ENCODE data around the gene CFAP74.

Gene CFAP74

DNA sequence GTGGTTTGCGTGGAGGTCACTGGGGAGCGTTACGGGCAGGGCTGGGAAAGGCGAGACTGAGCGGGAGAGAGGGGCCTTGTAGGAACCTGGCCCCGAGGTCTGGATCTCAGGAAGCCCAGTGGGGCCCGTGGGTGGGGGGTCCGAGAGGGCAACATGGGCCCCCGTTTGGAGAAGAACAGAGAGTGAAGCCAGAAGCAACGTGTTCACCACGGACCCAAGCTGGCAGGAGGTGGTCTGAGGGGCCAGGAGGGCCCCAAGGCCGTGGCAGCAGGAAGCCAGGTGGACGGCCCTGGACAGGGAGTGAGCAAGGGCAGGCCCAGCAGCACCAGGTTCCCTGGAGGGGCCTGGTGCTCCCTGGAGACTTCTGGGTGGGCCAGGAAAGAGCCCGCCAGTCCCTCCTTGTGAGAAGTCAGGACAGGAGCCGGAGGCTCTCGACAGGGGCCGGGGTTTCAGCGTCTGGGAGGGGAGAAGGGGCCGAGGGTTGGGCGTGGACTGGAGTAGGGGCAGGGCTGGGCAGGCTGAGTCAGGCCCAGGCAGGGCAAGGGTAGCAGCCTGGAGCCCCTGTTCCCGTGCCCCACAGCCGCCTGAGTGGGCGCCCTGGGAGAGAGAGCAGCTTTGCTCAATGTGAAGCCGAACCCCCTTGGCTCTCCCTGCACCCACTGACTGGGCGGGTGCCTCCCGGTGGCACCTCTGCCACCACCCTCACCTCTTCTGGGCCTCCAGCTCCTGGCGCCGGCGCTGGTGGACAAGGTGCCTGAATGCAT lies 33.5 kb downstream of the CFAP74 start:
- H3K4me3 ChIP-seq (ENCODE audit: low read depth, low read length) = no peak overlapping the region
- TF ChIP-seq, protein P1, sequence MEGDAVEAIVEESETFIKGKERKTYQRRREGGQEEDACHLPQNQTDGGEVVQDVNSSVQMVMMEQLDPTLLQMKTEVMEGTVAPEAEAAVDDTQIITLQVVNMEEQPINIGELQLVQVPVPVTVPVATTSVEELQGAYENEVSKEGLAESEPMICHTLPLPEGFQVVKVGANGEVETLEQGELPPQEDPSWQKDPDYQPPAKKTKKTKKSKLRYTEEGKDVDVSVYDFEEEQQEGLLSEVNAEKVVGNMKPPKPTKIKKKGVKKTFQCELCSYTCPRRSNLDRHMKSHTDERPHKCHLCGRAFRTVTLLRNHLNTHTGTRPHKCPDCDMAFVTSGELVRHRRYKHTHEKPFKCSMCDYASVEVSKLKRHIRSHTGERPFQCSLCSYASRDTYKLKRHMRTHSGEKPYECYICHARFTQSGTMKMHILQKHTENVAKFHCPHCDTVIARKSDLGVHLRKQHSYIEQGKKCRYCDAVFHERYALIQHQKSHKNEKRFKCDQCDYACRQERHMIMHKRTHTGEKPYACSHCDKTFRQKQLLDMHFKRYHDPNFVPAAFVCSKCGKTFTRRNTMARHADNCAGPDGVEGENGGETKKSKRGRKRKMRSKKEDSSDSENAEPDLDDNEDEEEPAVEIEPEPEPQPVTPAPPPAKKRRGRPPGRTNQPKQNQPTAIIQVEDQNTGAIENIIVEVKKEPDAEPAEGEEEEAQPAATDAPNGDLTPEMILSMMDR (IDR thresholded peaks at IDR 0.05; ENCODE audit: low read depth, low read length) = no peak

DNA sequence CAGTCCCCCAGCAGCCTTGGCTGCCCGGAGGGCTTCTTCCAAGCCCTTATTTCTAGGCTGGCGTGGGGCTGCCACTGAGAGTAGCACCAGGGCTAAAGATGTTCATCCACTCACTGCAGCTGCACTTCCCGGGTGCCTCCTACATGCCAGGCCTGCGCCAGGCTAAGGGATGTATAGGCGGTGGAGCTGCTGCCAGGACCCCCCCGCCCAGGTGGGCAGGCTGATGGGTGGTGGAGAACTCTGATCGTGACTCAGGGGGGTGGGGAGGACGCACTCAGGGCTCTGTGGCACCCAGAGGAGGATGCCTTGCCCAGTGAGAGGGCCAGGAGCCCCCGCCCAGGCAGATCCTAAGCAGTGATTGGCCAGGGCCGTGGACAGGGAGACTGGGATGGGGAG lies 34.1 kb downstream of the CFAP74 start:
- H3K4me3 ChIP-seq (ENCODE audit: low read depth, low read length) = no peak overlapping the region
- TF ChIP-seq, protein P1 (IDR thresholded peaks at IDR 0.05; ENCODE audit: low read depth, low read length) = no peak

DNA sequence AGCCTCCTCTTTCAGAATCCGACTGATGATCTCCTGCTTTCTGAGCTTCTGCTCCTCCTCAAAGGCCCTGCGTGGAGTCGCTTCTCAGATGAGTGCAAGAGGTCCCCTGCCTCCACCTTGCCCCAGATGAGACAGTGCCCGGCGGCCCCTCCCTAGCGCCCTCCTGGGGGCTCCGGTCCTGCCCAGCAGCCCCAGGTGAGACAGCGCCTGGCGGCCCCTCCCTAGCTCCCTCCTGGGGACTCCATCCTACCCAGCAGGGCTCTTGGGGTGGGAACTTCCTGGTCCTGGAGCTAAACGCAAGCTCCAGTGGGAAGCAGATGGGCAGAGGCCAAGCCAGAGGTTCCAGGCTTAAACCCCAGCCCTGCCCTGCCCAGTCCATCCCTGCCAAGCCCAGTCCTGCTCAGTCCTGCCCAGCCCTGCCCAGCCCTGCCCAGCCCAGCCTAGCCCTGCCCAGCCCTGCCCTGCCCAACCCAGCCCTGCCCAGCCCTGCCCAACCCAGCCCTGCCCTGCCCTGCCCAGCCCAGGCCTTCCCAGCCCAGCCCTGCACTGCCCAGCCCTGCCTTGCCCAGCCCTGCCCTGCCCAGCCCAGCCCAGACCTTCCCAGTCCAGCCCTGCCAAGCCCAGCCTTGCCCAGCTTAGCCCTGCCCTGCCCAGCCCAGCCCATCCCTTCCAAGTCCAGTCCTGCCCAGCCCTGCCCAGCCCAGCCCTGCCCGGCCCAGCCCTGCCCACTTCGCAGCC lies 34.6 kb downstream of the CFAP74 start:
- H3K4me3 ChIP-seq (ENCODE audit: low read depth, low read length) = no peak overlapping the region
- TF ChIP-seq, protein P1 (IDR thresholded peaks at IDR 0.05; ENCODE audit: low read depth, low read length) = no peak

DNA sequence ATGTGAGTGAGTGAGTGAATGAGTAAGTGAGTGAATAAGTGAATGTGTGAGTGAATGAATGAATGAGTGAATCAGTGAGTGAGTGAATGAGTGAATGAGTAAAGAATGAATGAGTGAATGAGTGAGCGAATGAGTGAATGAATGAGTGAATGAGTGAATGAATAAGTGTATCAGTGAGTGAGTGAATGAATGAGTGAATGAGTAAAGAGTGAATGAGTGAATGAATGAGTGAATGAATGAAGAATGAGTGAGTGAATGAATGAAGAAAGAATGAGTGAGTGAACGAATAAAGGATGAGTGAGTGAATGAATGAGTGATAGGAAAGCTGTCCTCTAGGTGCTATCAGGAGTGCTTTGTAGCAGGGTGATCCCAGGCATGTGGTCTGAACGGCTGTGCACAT lies 35.7 kb downstream of the CFAP74 start:
- no peak overlapping the region for H3K4me3 ChIP-seq (ENCODE audit: low read depth, low read length)
- TF ChIP-seq, protein P1 (IDR thresholded peaks at IDR 0.05; ENCODE audit: low read depth, low read length) = no peak

DNA sequence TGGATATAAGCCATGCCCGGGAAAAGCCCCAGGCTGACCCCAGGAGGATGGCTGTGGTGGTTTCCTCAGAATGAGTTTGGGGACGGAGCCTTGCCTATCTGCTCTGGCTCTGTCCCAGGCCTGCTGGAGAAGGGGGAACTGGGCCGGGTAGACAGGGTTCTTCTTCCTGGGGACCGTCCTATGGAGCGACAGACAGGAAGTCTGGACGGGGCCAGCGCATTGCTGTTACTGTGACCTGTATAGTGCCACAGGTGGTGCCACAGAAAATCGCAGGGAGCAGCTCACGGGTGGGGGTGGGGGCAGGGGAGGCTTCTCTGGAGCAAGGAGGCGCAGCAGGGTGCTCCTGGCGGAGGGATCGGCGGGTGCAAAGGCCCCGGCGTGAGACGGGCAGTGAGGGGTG lies 36.4 kb downstream of the CFAP74 start:
- TF ChIP-seq, protein P1 (IDR thresholded peaks at IDR 0.05; ENCODE audit: low read depth, low read length) = no peak
- H3K4me3 ChIP-seq (ENCODE audit: low read depth, low read length) = no peak overlapping the region

DNA sequence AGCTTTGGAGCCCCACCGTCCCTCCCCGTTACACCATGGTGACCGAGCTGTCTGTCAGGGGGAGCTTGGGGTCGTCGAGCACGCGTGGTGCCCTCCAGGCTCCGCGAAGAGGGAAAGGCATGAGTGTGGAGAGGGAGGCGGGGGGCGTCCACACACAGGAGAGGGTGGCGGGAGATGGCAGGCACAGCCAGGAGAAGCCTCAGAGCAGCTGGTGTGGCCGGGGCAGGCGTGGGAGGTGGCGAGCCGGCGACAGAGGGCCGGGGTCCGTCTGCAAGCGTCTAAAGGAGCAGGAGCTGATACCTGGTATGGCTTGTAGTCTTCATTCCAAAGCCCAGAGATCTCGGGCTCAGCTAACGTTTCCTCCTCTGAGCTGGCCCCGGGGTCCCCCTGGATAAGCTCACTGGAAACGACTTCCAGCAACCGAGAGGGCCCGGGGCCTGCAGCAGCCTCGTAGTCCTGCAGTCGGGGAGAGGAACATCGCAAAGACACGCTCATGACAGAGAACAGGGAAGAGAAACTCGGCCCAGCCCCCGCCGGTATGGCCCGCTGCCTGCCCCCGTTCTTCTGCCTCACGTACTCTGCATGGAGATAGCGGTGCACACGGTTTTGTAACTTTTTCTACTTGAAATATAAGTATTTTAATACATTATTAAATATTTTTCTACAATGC lies 37.4 kb downstream of the CFAP74 start:
- TF ChIP-seq, protein P1 (IDR thresholded peaks at IDR 0.05; ENCODE audit: low read depth, low read length) = no peak
- H3K4me3 ChIP-seq (ENCODE audit: low read depth, low read length) = no peak overlapping the region

DNA sequence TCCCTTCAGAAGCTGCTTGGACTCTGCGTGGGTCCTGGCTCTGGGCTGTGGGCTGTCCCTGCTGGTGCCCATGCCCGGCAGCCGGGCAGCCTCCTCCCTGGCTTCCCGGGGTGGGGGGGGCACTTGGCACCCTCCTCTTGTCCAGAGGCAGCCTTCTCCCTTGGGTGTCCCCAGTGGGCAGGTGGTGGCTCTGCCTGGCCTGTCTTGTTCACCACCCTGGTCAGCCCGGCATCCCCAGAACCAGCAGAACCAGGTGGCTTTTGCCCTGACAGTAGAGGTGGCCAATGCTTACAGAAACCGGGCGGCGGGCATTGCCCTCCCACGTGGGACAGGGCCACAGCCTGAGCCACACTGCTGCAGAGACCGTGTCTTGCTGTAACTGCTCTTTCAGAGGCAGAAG lies 38.0 kb downstream of the CFAP74 start:
- TF ChIP-seq, protein P1 (IDR thresholded peaks at IDR 0.05; ENCODE audit: low read depth, low read length) = no peak
- no peak overlapping the region for H3K4me3 ChIP-seq (ENCODE audit: low read depth, low read length)

Data from WI38 (cell line).